H1 (cell line): ENCODE measurements around the gene VGF. TPM values are rescaled to one million over a fixed set of nuclear protein-coding genes. Genes with fewer than 3 reads are reported as not detected.

Experiments
- CTCF ChIA-PET: fragments of 300-600 bp; sonication (Branson Sonifier 250); formaldehyde crosslinking; loops from one replicate; lab custom pipeline; 2021; ENCODE audit not compliant: partially characterized antibody; lab: Charles Lee
- POLR2A ChIA-PET: fragments of 300-600 bp; sonication (Branson Sonifier 250); formaldehyde crosslinking; loops from one replicate; lab custom pipeline; 2021; ENCODE audit warnings: inconsistent platforms; ENCODE audit not compliant: partially characterized antibody; lab: Charles Lee
- DNase-seq, 2 experiments: peaks; one replicate each; pipeline versions ENCODE4 v3.0.0 to v3.0.0-alpha.2; 2010 to 2022; ENCODE audit warnings: low spot score in 2 of 2, low read depth in 1 of 2, mixed read lengths in 1 of 2
- FAIRE-seq: peaks from 2 replicates; lab custom pipeline; 2011; peaks lifted over from hg19 to GRCh38; lab: Jason Lieb, UNC
- H2AFZ ChIP-seq: 2 replicates; pipeline ENCODE4 v1.8.1; 2012; ENCODE audit warnings: low read length, inconsistent platforms
- H2AK5ac ChIP-seq: 2 replicates; pipeline ENCODE4 v1.6.1; 2013; ENCODE audit warnings: low read depth, low read length
- H2BK120ac ChIP-seq: replicated peaks from 2 replicates; pipeline ENCODE3; 2013; ENCODE audit warnings: low read depth, low read length, inconsistent platforms
- H2BK12ac ChIP-seq: 2 replicates; pipeline ENCODE4 v1.6.1; 2013; ENCODE audit warnings: low read depth, low read length
- H2BK15ac ChIP-seq: 2 replicates; pipeline ENCODE4 v1.6.1; 2013; ENCODE audit warnings: low read length
- H2BK20ac ChIP-seq: 2 replicates; pipeline ENCODE4 v1.6.1; 2013; ENCODE audit warnings: low read length
- H2BK5ac ChIP-seq: 2 replicates; pipeline ENCODE4 v1.6.1; 2013; ENCODE audit warnings: low read depth, low read length
- H3K14ac ChIP-seq: 2 replicates; pipeline ENCODE4 v1.6.1; 2013; ENCODE audit warnings: inconsistent platforms; ENCODE audit not compliant: insufficient read length
- H3K18ac ChIP-seq: 2 replicates; pipeline ENCODE4 v1.6.1; 2013; ENCODE audit warnings: low read length; ENCODE audit errors: extremely low read depth
- H3K23ac ChIP-seq: 2 replicates; pipeline ENCODE4 v1.6.1; 2013; ENCODE audit warnings: inconsistent platforms; ENCODE audit not compliant: insufficient read length
- H3K23me2 ChIP-seq: 2 replicates; pipeline ENCODE4 v1.6.1; 2013; ENCODE audit warnings: low read depth, low read length
- H3K27ac ChIP-seq: 2 replicates; pipeline ENCODE4 v1.6.1; 2011; ENCODE audit warnings: low read depth, low read length, inconsistent platforms
- H3K27me3 ChIP-seq, 4 experiments: replicated peaks in 1 of 4; 1 replicate in 1 of 4; 2 replicates in 3 of 4; pipeline versions ENCODE4 v1.6.1 to v1.8.1; 2011 to 2013; ENCODE audit warnings: low read length in 3 of 4, mild to moderate bottlenecking in 3 of 4, inconsistent platforms in 2 of 4, mixed read lengths in 2 of 4, moderate library complexity in 1 of 4; ENCODE audit not compliant: control insufficient read depth in 3 of 4, insufficient read depth in 3 of 4; ENCODE audit errors: extremely low read depth in 1 of 4
- H3K36me3 ChIP-seq, 4 experiments: 2 replicates each; pipeline versions ENCODE4 v1.6.1 to v1.8.1; 2011 to 2013; ENCODE audit warnings: mild to moderate bottlenecking in 4 of 4, low read length in 3 of 4, moderate library complexity in 2 of 4, control low read depth in 1 of 4, inconsistent platforms in 1 of 4; ENCODE audit not compliant: insufficient read depth in 4 of 4, control insufficient read depth in 2 of 4
- H3K4ac ChIP-seq: replicated peaks from 2 replicates; pipeline ENCODE3; 2013; ENCODE audit warnings: low read length, low read depth, mixed read lengths, inconsistent platforms; ENCODE audit not compliant: insufficient read length
- H3K4me1 ChIP-seq, 4 experiments: replicated peaks in 1 of 4; 1 replicate in 1 of 4; 2 replicates in 3 of 4; pipeline versions ENCODE4 v1.6.1 to v1.8.1; 2011 to 2013; ENCODE audit warnings: low read length in 3 of 4, inconsistent platforms in 2 of 4, mixed read lengths in 1 of 4; ENCODE audit not compliant: insufficient read depth in 4 of 4, control insufficient read depth in 3 of 4
- H3K4me2 ChIP-seq, 2 experiments: 2 replicates each; pipeline versions ENCODE4 v1.6.1 to v1.8.1; 2011 to 2013; ENCODE audit warnings: low read depth in 2 of 2, low read length in 2 of 2, control low read depth in 1 of 2, inconsistent platforms in 1 of 2, mild to moderate bottlenecking in 1 of 2; ENCODE audit not compliant: insufficient read depth in 1 of 2
- H3K4me3 ChIP-seq, 4 experiments: fragments of 200-600, 300-600 bp in 1 of 4; sonication (generic), shearing (Covaris generic), sonication (Bioruptor Twin) in 1 of 4; 2 replicates each; pipeline versions ENCODE4 v1.5.1 to v1.8.1; 2011 to 2016; ENCODE audit warnings: low read length in 4 of 4, low read depth in 3 of 4, control low read depth in 2 of 4, inconsistent platforms in 2 of 4, mild to moderate bottlenecking in 2 of 4, mixed read lengths in 1 of 4, moderate library complexity in 1 of 4; ENCODE audit not compliant: insufficient read depth in 2 of 4; ENCODE audit errors: extremely low read depth in 1 of 4
- H3K56ac ChIP-seq: replicated peaks from 2 replicates; pipeline ENCODE3; 2013; ENCODE audit warnings: low read depth, mild to moderate bottlenecking, mixed read lengths, low read length, inconsistent platforms; ENCODE audit not compliant: insufficient read length
- H3K79me1 ChIP-seq: 2 replicates; pipeline ENCODE4 v1.6.1; 2013; ENCODE audit warnings: low read depth, low read length, control low read depth
- H3K79me2 ChIP-seq, 2 experiments: 2 replicates each; pipeline versions ENCODE4 v1.6.1 to v1.8.1; 2012 to 2013; ENCODE audit warnings: low read length in 2 of 2, mild to moderate bottlenecking in 2 of 2, inconsistent platforms in 1 of 2; ENCODE audit not compliant: insufficient read depth in 2 of 2, control insufficient read depth in 1 of 2
- H3K9ac ChIP-seq, 4 experiments: replicated peaks in 1 of 4; 1 replicate in 1 of 4; 2 replicates in 3 of 4; pipeline versions ENCODE4 v1.6.1 to v1.8.1; 2011 to 2013; ENCODE audit warnings: low read depth in 3 of 4, low read length in 3 of 4, control low read depth in 2 of 4, mild to moderate bottlenecking in 2 of 4, moderate library complexity in 2 of 4, inconsistent platforms in 1 of 4; ENCODE audit errors: extremely low read depth in 1 of 4
- H3K9me3 ChIP-seq, 2 experiments: 2 replicates each; pipeline versions ENCODE4 v1.6.1 to v1.8.1; 2012 to 2013; ENCODE audit warnings: mild to moderate bottlenecking in 2 of 2, moderate library complexity in 2 of 2, control low read depth in 1 of 2, inconsistent platforms in 1 of 2, low read depth in 1 of 2, low read length in 1 of 2, mixed read lengths in 1 of 2; ENCODE audit not compliant: insufficient read depth in 2 of 2
- H4K20me1 ChIP-seq, 2 experiments: replicated peaks in 1 of 2; 2 replicates each; pipeline versions ENCODE3 to v1.8.1; 2011 to 2013; ENCODE audit warnings: inconsistent platforms in 2 of 2, low read length in 2 of 2, mild to moderate bottlenecking in 1 of 2; ENCODE audit not compliant: insufficient read depth in 2 of 2, control insufficient read depth in 1 of 2
- H4K5ac ChIP-seq: 2 replicates; pipeline ENCODE4 v1.6.1; 2013; ENCODE audit warnings: low read length, low read depth, mixed read lengths, inconsistent platforms; ENCODE audit not compliant: insufficient read length
- H4K8ac ChIP-seq: 2 replicates; pipeline ENCODE4 v1.8.0; 2013; ENCODE audit warnings: mild to moderate bottlenecking, moderate library complexity, low read length, inconsistent platforms; ENCODE audit not compliant: insufficient read depth; ENCODE audit errors: extremely low read depth
- H4K91ac ChIP-seq: replicated peaks from 2 replicates; pipeline ENCODE3; 2013; ENCODE audit warnings: low read length, mixed read lengths, inconsistent platforms; ENCODE audit not compliant: insufficient read length
- ASH2L ChIP-seq: fragments of 200-600, 300-600 bp; sonication (generic); IDR thresholded peaks from one replicate; pipeline ENCODE4 v1.7.1; 2017; ENCODE audit warnings: low read length
- KDM4A ChIP-seq: IDR thresholded peaks from one replicate; pipeline ENCODE4 v1.7.1; 2012; ENCODE audit warnings: low read depth, mild to moderate bottlenecking, moderate library complexity, low read length, inconsistent platforms; ENCODE audit not compliant: severe bottlenecking
- PHF8 ChIP-seq: fragments of 200-600 bp; sonication (generic); conservative IDR thresholded peaks from 2 replicates; pipeline ENCODE4 v1.7.1; 2012; ENCODE audit warnings: low read depth, mild to moderate bottlenecking, inconsistent platforms, low read length, moderate library complexity
- RFX5 ChIP-seq: IDR thresholded peaks from 2 replicates; pipeline ENCODE4 v1.6.1; 2011; ENCODE audit warnings: low read depth, low read length, improper control_type of control experiment, borderline replicate concordance
- SAP30 ChIP-seq: fragments of 300-600 bp; sonication (generic); IDR thresholded peaks from 2 replicates; pipeline ENCODE4 v1.7.1; 2012; ENCODE audit warnings: low read length, moderate library complexity, mild to moderate bottlenecking, inconsistent platforms; ENCODE audit not compliant: insufficient read depth, insufficient replicate concordance
- SIN3A ChIP-seq, 2 experiments: IDR thresholded peaks in 1 of 2; conservative IDR thresholded peaks in 1 of 2; 2 replicates each; pipeline ENCODE4 v1.6.1; 2011 to 2012; ENCODE audit warnings: low read length in 2 of 2, improper control_type of control experiment in 1 of 2, low read depth in 1 of 2, mild to moderate bottlenecking in 1 of 2
- SIRT6 ChIP-seq: IDR thresholded peaks from one replicate; pipeline ENCODE4 v1.7.1; 2012; ENCODE audit warnings: low read length, inconsistent platforms
- SUZ12 ChIP-seq: fragments of 200-600 bp; sonication (generic); IDR thresholded peaks from 2 replicates; pipeline ENCODE4 v1.6.1; 2012; ENCODE audit warnings: mild to moderate bottlenecking, inconsistent platforms, low read length, moderate library complexity, mixed read lengths
- WGBS, 2 experiments: shearing (Covaris generic) in 1 of 2; methylation state at CpG; one replicate each; pipeline versions ENCODE4 v1.1.6 to v1.1.7; 2013 to 2015; ENCODE audit warnings: low lambda C conversion rate in 2 of 2, mixed read lengths in 2 of 2, inconsistent platforms in 1 of 2, low coverage in 1 of 2, missing lambda C conversion rate in 1 of 2; ENCODE audit not compliant: insufficient replicate concordance in 2 of 2, insufficient coverage in 1 of 2, insufficient read length in 1 of 2; ENCODE audit errors: extremely low coverage in 1 of 2, missing lambda C conversion rate in 1 of 2; 5-methylcytosine and 5-hydroxymethylcytosine counted together
- polyA plus RNA-seq, 7 experiments: library from polyadenylated mRNA; depleted of rRNA in 3 of 7; stranded (reverse) in 5 of 7; unstranded in 2 of 7; fragments of >200 nt in 5 of 7; fragments of 200-250 nt in 2 of 7; gene quantifications; 1 replicate in 5 of 7; 2 replicates in 1 of 7; 4 replicates in 1 of 7; pipeline versions ENCODE4 v1.2.1 to v1.2.3, GENCODE V29; 2011 to 2013; ENCODE audit warnings: missing spikeins in 2 of 7, mixed read lengths in 2 of 7
- total RNA-seq: library from RNA; stranded (reverse); fragmentation: NEBNext Ultra II Directional; extraction: Animal tissue kit (Norgen Biotek cat#: 25700); gene quantifications from 2 replicates; pipeline ENCODE4 v1.2.1, GENCODE V29; 2021

The VGF gene
- total and polyA plus RNA-seq, 2 of the 8 experiments (the other 6 are each of a cell fraction or from before 2014, with no cell fraction given): 1.6 to 7.0 TPM

DNA sequence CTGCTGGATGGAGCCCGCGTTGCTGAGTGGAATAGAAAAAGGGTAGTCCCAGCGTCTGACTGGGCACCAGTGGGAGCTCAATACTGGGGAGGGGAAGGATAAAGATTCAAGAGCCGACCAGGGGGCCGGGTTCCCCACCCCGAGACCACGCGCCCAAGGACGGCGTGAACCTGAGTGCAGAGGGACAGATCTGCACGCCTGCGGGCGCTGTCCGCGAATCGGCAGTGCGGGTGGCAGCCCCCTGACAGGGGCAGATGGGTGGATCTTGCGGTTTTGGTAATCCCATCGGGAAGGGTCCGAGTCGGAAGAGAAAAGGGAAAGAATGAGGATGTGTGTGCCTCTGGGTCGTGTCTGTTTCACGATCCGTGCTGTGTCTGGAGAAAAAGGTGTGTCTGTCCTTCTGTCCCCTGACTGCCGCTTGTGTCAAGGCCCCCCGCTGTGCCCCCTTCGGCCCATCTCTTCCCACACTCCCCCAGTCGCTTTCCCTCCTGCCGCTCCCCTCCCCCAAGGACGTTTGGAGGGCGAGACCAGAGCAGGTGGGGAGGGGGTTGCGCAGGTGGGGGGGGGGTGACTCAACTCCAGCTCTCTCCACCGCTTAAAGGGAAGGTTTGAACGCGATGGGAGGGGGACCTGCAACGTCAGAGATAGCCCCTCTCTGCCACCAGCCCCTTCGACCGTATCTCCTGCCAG, 734 bp upstream of the VGF start:
- Histone ChIP-seq H3K9ac (no peak overlapping the region), H3K27me3 (peaks cover 25 to 74% (median 56%) of the 10 kb centered on the region in 4 experiments), H3K36me3 (no peaks in the 10 kb centered on the region), H2AK5ac (no peak overlapping the region), H3K14ac (no peak overlapping the region), H3K23me2 (peaks cover 38% of the 10 kb centered on the region), H2AFZ (no peak overlapping the region), H4K5ac (no peak overlapping the region), H4K8ac (no peak overlapping the region), H3K4me2 (peak overlapping the region; percentile 44 to 90), H2BK20ac (no peak overlapping the region), H4K91ac (no peak overlapping the region), H3K9me3 (no peaks in the 10 kb centered on the region), H3K4me3 (peak overlapping the region; percentile 28 to 63 (median 55); a peak in 7 of 8 replicates), H3K18ac (peak overlapping the region; percentile 83), H2BK12ac (no peak overlapping the region), H3K4me1 (peaks cover 17 to 70% (median 42%) of the 10 kb centered on the region in 4 experiments), H3K56ac (no peak overlapping the region), H2BK5ac (no peak overlapping the region), H3K79me1 (no peaks in the 10 kb centered on the region), H4K20me1 (peaks cover 7 to 10% of the 10 kb centered on the region in 2 experiments), H3K23ac (no peak overlapping the region), H2BK15ac (no peak overlapping the region), H3K4ac (no peak overlapping the region), H2BK120ac (no peak overlapping the region), H3K79me2 (no peaks in the 10 kb centered on the region), H3K27ac (no peak overlapping the region)
- 2% methylated on average over 21 of the region's 38 CpGs; no CpG with 5 or more reads in 1 of the 2 experiments for WGBS, 2 experiments
- CTCF ChIA-PET: interaction anchor here (0.6 to 5.7 kb wide), 10 partner anchors 9 to 78 kb away, joined by 3 to 46 read pairs (median 4); partner anchors contain the start of genes FIS1 and SERPINE1
- DNase-seq (peak in 1 of 2 experiments; percentile 78), FAIRE-seq (no peak)
- POLR2A ChIA-PET: interaction anchor here (0.7 to 2.6 kb wide), 8 partner anchors 8 to 203 kb away, joined by 3 to 20 read pairs (median 4); partner anchors contain the start of genes AP1S1, PLOD3 and ZNHIT1
- TF ChIP-seq SIRT6 (no peak), SAP30 (peak; percentile 73), ASH2L (peak; percentile 41), RFX5 (no peak), SIN3A (conservative IDR thresholded peaks at IDR 0.05 in 1 of 2, IDR thresholded peaks at IDR 0.05 in 1 of 2; ENCODE audit: low read depth in 1 of 2, low read length in 2 of 2) (0 out of 4 replicates have a peak, but pooled peaks of 1 of the 2 experiments have one; percentile 19), KDM4A (peak; percentile 64), PHF8 (0 out of 2 replicates have a peak, but pooled peaks have one; percentile 10), SUZ12 (peak; percentile 1; the same call in 1 of the 2 replicates)
